ENCODE data around the gene MAP3K5.

Gene MAP3K5

DNA sequence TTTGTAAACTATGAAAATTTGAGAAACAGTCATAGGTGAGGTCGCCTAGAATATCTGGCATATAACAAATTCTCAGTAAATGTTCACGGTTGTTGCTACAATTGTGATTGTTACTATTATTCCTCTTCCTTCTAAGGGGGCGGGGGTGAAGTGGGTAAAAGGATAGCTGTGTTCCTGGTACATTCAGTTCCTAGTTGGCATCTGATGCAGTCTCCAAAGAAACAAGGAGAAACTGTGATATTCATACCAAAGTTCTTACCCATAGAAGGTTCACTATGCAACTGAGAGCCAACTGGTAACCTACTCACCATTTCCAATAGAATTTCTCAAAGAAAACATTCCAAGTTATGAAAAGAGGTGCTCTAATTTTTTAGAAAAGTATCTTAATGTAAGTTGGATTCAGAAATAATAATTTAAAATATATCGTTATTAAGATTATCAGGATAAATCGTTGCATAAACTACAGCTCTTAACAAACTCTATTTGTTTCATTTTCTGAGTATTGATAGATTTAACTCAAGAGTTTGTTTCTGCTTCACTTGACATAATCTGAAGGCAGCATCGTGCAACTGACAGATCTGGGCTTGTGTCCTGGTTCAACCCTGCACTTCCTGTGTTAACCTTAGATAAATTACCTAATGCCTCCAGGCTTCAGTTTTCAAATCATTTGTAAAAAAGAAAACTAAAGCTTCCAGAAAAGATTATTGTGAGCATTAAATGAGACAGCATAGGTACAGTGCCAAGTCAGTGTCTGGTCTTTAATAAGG lies 228.7 kb downstream of the MAP3K5 start:
- no peak for DNase-seq (ENCODE audit: low spot score)
- in situ Hi-C loops (cut with MboI; ENCODE audit: low sequenced_read_pairs, unreplicated experiment), result no loop called here
- TF ChIP-seq, protein P1, sequence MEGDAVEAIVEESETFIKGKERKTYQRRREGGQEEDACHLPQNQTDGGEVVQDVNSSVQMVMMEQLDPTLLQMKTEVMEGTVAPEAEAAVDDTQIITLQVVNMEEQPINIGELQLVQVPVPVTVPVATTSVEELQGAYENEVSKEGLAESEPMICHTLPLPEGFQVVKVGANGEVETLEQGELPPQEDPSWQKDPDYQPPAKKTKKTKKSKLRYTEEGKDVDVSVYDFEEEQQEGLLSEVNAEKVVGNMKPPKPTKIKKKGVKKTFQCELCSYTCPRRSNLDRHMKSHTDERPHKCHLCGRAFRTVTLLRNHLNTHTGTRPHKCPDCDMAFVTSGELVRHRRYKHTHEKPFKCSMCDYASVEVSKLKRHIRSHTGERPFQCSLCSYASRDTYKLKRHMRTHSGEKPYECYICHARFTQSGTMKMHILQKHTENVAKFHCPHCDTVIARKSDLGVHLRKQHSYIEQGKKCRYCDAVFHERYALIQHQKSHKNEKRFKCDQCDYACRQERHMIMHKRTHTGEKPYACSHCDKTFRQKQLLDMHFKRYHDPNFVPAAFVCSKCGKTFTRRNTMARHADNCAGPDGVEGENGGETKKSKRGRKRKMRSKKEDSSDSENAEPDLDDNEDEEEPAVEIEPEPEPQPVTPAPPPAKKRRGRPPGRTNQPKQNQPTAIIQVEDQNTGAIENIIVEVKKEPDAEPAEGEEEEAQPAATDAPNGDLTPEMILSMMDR (IDR thresholded peaks at IDR 0.05; ENCODE audit: borderline replicate concordance, control extremely low read depth, extremely low read depth, insufficient read depth, missing control alignments), result no peak

DNA sequence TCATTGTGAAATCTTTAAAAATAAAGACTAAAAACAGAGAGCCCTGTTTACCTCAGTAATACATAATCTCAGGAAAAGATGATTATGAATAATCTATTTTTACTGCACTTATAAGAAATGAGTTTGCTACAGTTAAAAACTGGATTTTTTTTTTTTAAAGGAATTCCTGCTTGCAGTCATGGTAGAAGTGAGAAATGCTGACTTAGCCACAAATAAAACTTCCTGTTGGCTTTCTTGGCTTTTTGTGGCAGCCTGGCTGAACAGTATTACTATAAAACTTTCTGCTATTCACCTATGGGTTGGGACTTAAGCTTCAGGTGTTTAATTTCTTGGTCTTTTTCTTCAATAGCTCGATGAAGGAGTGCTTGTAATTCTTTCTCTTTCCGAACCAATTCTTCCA lies 230.1 kb downstream of the MAP3K5 start:
- no peak for DNase-seq (ENCODE audit: low spot score)
- in situ Hi-C loops (cut with MboI; ENCODE audit: low sequenced_read_pairs, unreplicated experiment), result no loop called here
- TF ChIP-seq, protein P1 (IDR thresholded peaks at IDR 0.05; ENCODE audit: borderline replicate concordance, control extremely low read depth, extremely low read depth, insufficient read depth, missing control alignments), result no peak

GRCh38 chr6:136553166-136553787 lies 239.0 kb downstream of the MAP3K5 start:
- DNase-seq (ENCODE audit: low spot score), result no peak
- TF ChIP-seq, protein P1 (IDR thresholded peaks at IDR 0.05; ENCODE audit: borderline replicate concordance, control extremely low read depth, extremely low read depth, insufficient read depth, missing control alignments), result no peak
- in situ Hi-C loops (cut with MboI; ENCODE audit: low sequenced_read_pairs, unreplicated experiment), result no loop called here

- TF ChIP-seq, protein P1 (IDR thresholded peaks at IDR 0.05; ENCODE audit: borderline replicate concordance, control extremely low read depth, extremely low read depth, insufficient read depth, missing control alignments), result no peak
- no peak for DNase-seq (ENCODE audit: low spot score)
- in situ Hi-C loops (cut with MboI; ENCODE audit: low sequenced_read_pairs, unreplicated experiment), result no loop called here
Observed at GRCh38 chr6:136552054-136552453, 240.2 kb downstream of the MAP3K5 start.

GRCh38 chr6:136551103-136551502 lies 241.2 kb downstream of the MAP3K5 start:
- DNase-seq (ENCODE audit: low spot score), result peak; percentile 21
- in situ Hi-C loops (cut with MboI; ENCODE audit: low sequenced_read_pairs, unreplicated experiment), result no loop called here
- TF ChIP-seq, protein P1 (IDR thresholded peaks at IDR 0.05; ENCODE audit: borderline replicate concordance, control extremely low read depth, extremely low read depth, insufficient read depth, missing control alignments), result no peak

GRCh38 chr6:136550330-136551071 lies 241.8 kb downstream of the MAP3K5 start, which contains the start of gene MAP7:
Gene MAP7, minus strand, starts transcription at chr6:136550422. Its CDS starts 14 bp downstream, at chr6:136550408.
- in situ Hi-C loops (cut with MboI; ENCODE audit: low sequenced_read_pairs, unreplicated experiment), result no loop called here
- DNase-seq (ENCODE audit: low spot score), result peak; percentile 90
- TF ChIP-seq, protein P1 (IDR thresholded peaks at IDR 0.05; ENCODE audit: borderline replicate concordance, control extremely low read depth, extremely low read depth, insufficient read depth, missing control alignments), result peak; percentile 94
